ENCODE results near the gene NPBWR2.

- TF ChIP-seq POLR2AphosphoS5 (IDR thresholded peaks at IDR 0.05; ENCODE audit: low read depth, low read length): no peak
- TF ChIP-seq TCF7L2 (IDR thresholded peaks at IDR 0.05; ENCODE audit: low read depth, low read length): no peak
- TF ChIP-seq CTCF (IDR thresholded peaks at IDR 0.05): no peak
Observed at GRCh38 chr20:64104667-64105451, 2.5 kb downstream of the NPBWR2 start.
